MCF 10A (cell line): ENCODE measurements around the gene NKAIN1. TPM values are rescaled to one million over a fixed set of nuclear protein-coding genes. Genes with fewer than 3 reads are reported as not detected.

Source experiments
- BruUV-seq: library from RNA; stranded (reverse); fragments of 400-500 nt; replicated peaks from 2 replicates; lab custom pipeline; 2021; lab: Mats Ljungman, UMichigan
- CTCF ChIA-PET: fragments of 300-600 bp; sonication (Branson Sonifier 250); formaldehyde crosslinking; extraction: SDS; loops from one replicate; lab custom pipeline; 2021; ENCODE audit warnings: antibody characterized with exemption, inconsistent platforms; lab: Yijun Ruan, JAX
- POLR2A ChIA-PET: fragments of 300-600, 350-650 bp; sonication (Branson Sonifier 250); formaldehyde crosslinking; extraction: SDS; loops from one replicate; lab custom pipeline; 2020; ENCODE audit warnings: antibody characterized with exemption, inconsistent platforms; lab: Yijun Ruan, JAX
- DNase-seq: peaks from one replicate; pipeline ENCODE4 v3.0.0-alpha.2; 2018; ENCODE audit not compliant: unreplicated experiment
- H3K27ac Mint-ChIP-seq: one replicate; pipeline ENCODE4 v1.8.0; 2022; ENCODE audit warnings: mild to moderate bottlenecking, low read depth, mixed read lengths; ENCODE audit not compliant: unreplicated experiment
- H3K27me3 Mint-ChIP-seq: one replicate; pipeline ENCODE4 v1.8.0; 2022; ENCODE audit warnings: mixed read lengths; ENCODE audit not compliant: insufficient read depth, unreplicated experiment
- H3K36me3 Mint-ChIP-seq: one replicate; pipeline ENCODE4 v1.8.0; 2022; ENCODE audit warnings: mild to moderate bottlenecking, moderate library complexity, mixed read lengths; ENCODE audit not compliant: insufficient read depth, unreplicated experiment
- H3K4me1 Mint-ChIP-seq: one replicate; pipeline ENCODE4 v1.8.0; 2022; ENCODE audit warnings: mixed read lengths; ENCODE audit not compliant: insufficient read depth, unreplicated experiment
- H3K4me3 Mint-ChIP-seq: one replicate; pipeline ENCODE4 v1.8.0; 2022; ENCODE audit warnings: mild to moderate bottlenecking, moderate library complexity, mixed read lengths; ENCODE audit not compliant: unreplicated experiment
- H3K9me3 Mint-ChIP-seq: one replicate; pipeline ENCODE4 v1.8.0; 2022; ENCODE audit warnings: mixed read lengths; ENCODE audit not compliant: unreplicated experiment
- intact Hi-C: fragments of 100-400 bp; cut with micrococcal nuclease; formaldehyde crosslinking; loops from 2 replicates; pipeline ENCODE4 v1.14.1; 2022
- total RNA-seq: library from RNA; stranded (reverse); gene quantifications from 2 replicates; pipeline ENCODE4 v1.2.3, GENCODE V29; 2022
- TF ChIP-seq, protein P1 (sequence below): fragments of 200-600 bp; IDR thresholded peaks from one replicate; pipeline ENCODE4 v1.8.0; 2022; ENCODE audit warnings: antibody characterized with exemption, mild to moderate bottlenecking; ENCODE audit not compliant: unreplicated experiment

NKAIN1 gene
- total RNA-seq, 1 experiment from 2014 or later: not detected

DNA sequence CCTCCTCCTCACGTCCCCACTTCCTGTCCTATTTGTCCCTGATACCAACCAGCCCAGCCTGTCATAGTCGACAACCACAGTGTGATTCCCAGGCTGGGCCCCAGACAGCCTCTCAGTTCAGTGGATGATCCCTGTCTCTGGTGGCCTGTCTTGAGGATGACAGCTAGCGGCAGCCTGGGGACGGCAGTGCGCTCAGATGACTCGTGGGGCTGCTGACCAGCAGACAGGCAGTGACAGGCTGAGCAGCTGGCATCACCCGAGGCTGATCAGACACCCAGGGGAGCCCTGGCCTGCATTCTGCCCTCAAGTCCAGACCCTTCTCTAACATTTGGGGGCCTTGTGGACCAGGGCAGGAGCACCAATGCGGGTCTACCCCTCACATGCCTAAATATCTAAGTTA, 21.0 kb downstream of the NKAIN1 start:
- TF ChIP-seq, protein P1, sequence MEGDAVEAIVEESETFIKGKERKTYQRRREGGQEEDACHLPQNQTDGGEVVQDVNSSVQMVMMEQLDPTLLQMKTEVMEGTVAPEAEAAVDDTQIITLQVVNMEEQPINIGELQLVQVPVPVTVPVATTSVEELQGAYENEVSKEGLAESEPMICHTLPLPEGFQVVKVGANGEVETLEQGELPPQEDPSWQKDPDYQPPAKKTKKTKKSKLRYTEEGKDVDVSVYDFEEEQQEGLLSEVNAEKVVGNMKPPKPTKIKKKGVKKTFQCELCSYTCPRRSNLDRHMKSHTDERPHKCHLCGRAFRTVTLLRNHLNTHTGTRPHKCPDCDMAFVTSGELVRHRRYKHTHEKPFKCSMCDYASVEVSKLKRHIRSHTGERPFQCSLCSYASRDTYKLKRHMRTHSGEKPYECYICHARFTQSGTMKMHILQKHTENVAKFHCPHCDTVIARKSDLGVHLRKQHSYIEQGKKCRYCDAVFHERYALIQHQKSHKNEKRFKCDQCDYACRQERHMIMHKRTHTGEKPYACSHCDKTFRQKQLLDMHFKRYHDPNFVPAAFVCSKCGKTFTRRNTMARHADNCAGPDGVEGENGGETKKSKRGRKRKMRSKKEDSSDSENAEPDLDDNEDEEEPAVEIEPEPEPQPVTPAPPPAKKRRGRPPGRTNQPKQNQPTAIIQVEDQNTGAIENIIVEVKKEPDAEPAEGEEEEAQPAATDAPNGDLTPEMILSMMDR: no peak
- BruUV-seq: no TSS peak
- Mint-ChIP-seq H3K27ac (no peak overlapping the region), H3K4me1 (peaks cover 5% of the 10 kb centered on the region), H3K27me3 (peaks cover 12% of the 10 kb centered on the region), H3K4me3 (no peak overlapping the region), H3K36me3 (no peaks in the 10 kb centered on the region), H3K9me3 (no peaks in the 10 kb centered on the region)
- ChIA-PET CTCF (no interaction called here), POLR2A (interaction anchor here (0.6 to 0.8 kb wide), 3 partner anchors 8 to 33 kb away, joined by 3 read pairs; no protein-coding TSS in a partner anchor)
- no peak for DNase-seq
- intact Hi-C loops: no loop called here

DNA sequence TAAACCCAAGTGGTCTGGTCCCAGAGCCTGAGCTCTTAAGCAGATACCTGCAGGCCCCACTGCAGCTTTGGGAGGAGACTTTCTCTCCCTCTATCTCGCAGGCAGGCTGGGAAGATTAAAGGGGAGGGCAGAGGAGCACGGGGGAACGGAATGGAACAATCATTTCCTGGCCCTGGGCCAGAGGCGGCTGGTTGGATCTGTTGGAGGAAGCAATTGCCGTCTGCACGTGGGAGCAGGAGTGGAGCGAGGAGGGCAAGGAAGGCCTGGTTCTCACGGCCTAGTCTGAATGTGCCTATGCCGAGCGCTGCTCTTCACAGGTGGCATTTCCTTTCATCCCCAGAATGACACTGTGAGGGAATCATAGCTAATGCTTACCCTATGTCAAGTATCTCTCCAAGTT, 23.7 kb downstream of the NKAIN1 start:
- Mint-ChIP-seq H3K4me3 (no peak overlapping the region), H3K36me3 (no peaks in the 10 kb centered on the region), H3K27me3 (peaks cover 12% of the 10 kb centered on the region), H3K4me1 (peaks cover 5% of the 10 kb centered on the region), H3K9me3 (peaks cover 1% of the 10 kb centered on the region), H3K27ac (no peak overlapping the region)
- ChIA-PET POLR2A (interaction anchor here (1.1 kb wide), 1 partner anchor 111 kb away, joined by 3 read pairs; no protein-coding TSS in a partner anchor), CTCF (interaction anchor here (0.9 kb wide), 1 partner anchor 12 kb away, joined by 3 read pairs; no protein-coding TSS in a partner anchor)
- intact Hi-C loops: no loop called here
- TF ChIP-seq, protein P1: no peak
- BruUV-seq: no TSS peak
- no peak for DNase-seq

DNA sequence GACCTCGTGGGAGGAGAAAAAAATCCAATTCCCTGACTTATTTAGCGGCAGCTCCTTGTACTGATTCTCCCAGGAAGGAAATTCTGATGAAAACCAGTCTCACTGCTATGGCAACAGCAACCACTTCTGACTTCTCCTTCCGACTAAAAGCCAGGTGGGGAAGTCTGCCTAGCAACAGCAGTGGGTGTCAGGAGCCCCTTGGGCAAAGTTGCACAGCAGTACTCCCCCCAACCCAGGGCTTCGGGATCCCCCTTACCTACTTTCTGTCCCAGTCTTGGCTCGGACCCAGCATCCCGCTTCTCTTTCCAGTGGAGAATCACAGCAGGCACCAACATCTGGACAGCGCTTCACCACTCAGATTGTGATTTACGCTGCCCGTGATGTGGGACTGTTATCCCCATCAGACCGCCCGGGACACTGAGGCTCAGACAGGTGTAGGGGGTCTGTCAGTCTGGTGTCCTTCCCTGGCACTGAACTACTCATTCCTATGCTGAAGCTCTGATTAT, 24.6 kb downstream of the NKAIN1 start:
- peaks cover 7% of the 10 kb centered on the region for H3K9me3 Mint-ChIP-seq
- DNase-seq: no peak
- intact Hi-C loops: no loop called here
- peaks cover 12% of the 10 kb centered on the region for H3K27me3 Mint-ChIP-seq
- no peak overlapping the region for H3K27ac Mint-ChIP-seq
- no peak overlapping the region for H3K4me3 Mint-ChIP-seq
- H3K4me1 Mint-ChIP-seq: no peaks in the 10 kb centered on the region
- POLR2A ChIA-PET: interaction anchor here (1.1 kb wide), 1 partner anchor 112 kb away, joined by 3 read pairs; no protein-coding TSS in a partner anchor
- BruUV-seq: no TSS peak
- TF ChIP-seq, protein P1: no peak
- CTCF ChIA-PET: interaction anchor here (0.6 kb wide), 1 partner anchor 702 kb away, joined by 3 read pairs; no protein-coding TSS in a partner anchor
- no peaks in the 10 kb centered on the region for H3K36me3 Mint-ChIP-seq

DNA sequence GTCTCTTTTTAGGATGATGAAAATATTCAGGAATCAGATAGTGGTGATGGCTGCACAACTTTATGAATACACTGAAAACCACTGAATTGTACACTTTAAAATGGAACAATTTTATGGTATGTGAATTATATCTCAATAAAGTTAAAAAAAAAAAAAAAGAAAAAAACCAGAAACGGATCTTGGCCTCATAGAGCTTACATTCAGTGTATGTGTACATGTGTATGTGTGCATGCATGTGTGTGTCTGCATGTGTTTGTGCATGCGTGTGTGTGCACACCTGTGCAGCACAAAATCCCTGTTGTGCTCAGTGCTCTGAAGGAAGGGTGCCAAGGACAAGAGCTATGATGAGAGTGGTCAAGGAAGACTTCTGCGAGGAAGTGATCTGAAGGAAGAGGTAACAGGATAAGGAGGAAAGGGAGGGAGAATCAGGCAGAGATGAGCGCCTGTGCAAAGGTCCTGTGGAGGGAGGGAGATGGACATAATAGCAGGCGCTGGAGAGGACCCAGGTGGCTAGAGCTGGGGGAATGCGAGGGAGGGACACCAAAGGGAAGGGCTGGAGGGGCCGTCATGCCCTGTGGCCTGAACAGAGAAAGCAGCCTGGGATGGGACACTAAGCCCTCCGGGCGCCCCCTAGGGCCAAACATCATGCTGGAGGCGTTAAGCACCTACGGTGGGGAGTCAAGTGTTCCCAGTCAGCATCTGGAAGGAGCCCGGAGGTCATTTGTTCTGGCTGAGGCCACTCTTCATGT, 25.2 kb downstream of the NKAIN1 start:
- no peaks in the 10 kb centered on the region for H3K36me3 Mint-ChIP-seq
- intact Hi-C loops: no loop called here
- H3K4me1 Mint-ChIP-seq: no peaks in the 10 kb centered on the region
- ChIA-PET POLR2A (interaction anchor here (0.8 to 1.1 kb wide), 2 partner anchors 113 to 348 kb away, joined by 3 read pairs; no protein-coding TSS in a partner anchor), CTCF (interaction anchor here (0.6 to 1.2 kb wide), 3 partner anchors 29 to 703 kb away, joined by 3 to 5 read pairs (median 4); no protein-coding TSS in a partner anchor)
- BruUV-seq: no TSS peak
- TF ChIP-seq, protein P1: no peak
- DNase-seq: no peak
- H3K4me3 Mint-ChIP-seq: no peak overlapping the region
- peaks cover 12% of the 10 kb centered on the region for H3K27me3 Mint-ChIP-seq
- no peak overlapping the region for H3K27ac Mint-ChIP-seq
- peaks cover 7% of the 10 kb centered on the region for H3K9me3 Mint-ChIP-seq
